Lung (tissue), 12 donors: ENCODE results near the gene PCDHGC3. TPM values are rescaled to one million over a fixed set of nuclear protein-coding genes. Genes with fewer than 3 reads are reported as not detected.
A peak's percentile ranks its signal among the peaks of the same experiment; 100 is the strongest.

Experiments
- ATAC-seq: fragments of 200-7000 bp; cut with Tn5 transposase; one replicate; pipeline ENCODE4 v1.9.1; 2020; ENCODE audit warnings: moderate number of reproducible peaks; ENCODE audit not compliant: insufficient read depth, low FRiP score
- DNase-seq, 3 donors: peaks; one replicate each; pipeline ENCODE4 v3.0.0-alpha.2; 2013 to 2017
- H3K27ac ChIP-seq, 2 donors: one replicate each; pipeline ENCODE4 v1.5.1; 2013; ENCODE audit warnings: mild to moderate bottlenecking in 2 of 2, moderate library complexity in 2 of 2, control low read depth in 1 of 2, inconsistent platforms in 1 of 2, low read depth in 1 of 2, low read length in 1 of 2
- H3K27me3 ChIP-seq, 3 donors: one replicate each; pipeline ENCODE4 v1.5.1; 2013; ENCODE audit warnings: low read length in 2 of 3; ENCODE audit not compliant: control insufficient read depth in 3 of 3, insufficient read depth in 3 of 3
- H3K36me3 ChIP-seq, 4 donors: one replicate each; pipeline ENCODE4 v1.5.1; 2013; ENCODE audit warnings: low read length in 4 of 4, mild to moderate bottlenecking in 1 of 4, moderate library complexity in 1 of 4; ENCODE audit not compliant: control insufficient read depth in 4 of 4, insufficient read depth in 4 of 4
- H3K4me1 ChIP-seq, 5 donors: one replicate each; pipeline ENCODE4 v1.5.1; 2013; ENCODE audit warnings: low read length in 5 of 5, mild to moderate bottlenecking in 2 of 5, moderate library complexity in 1 of 5; ENCODE audit not compliant: control insufficient read depth in 5 of 5, insufficient read depth in 5 of 5
- H3K4me3 ChIP-seq: one replicate; pipeline ENCODE4 v1.5.1; 2013; ENCODE audit warnings: mild to moderate bottlenecking, control low read depth, moderate library complexity
- H3K9ac ChIP-seq, 2 donors: one replicate each; pipeline ENCODE4 v1.5.1; 2013; ENCODE audit warnings: low read length in 2 of 2, control low read depth in 1 of 2; ENCODE audit not compliant: insufficient read depth in 1 of 2
- H3K9me3 ChIP-seq, 4 donors: one replicate each; pipeline ENCODE4 v1.5.1; 2013; ENCODE audit warnings: low read length in 3 of 4, mild to moderate bottlenecking in 1 of 4, moderate library complexity in 1 of 4; ENCODE audit not compliant: control insufficient read depth in 4 of 4, insufficient read depth in 3 of 4
- WGBS, 2 donors: extraction: QIAGEN DNeasy Blood & Tissue Kit; methylation state at CpG; one replicate each; pipeline ENCODE4 v1.1.7; 2013; 5-methylcytosine and 5-hydroxymethylcytosine counted together
- polyA plus RNA-seq, 2 donors: library from polyadenylated mRNA; stranded (reverse); fragments of 200-250 nt; gene quantifications; one replicate each; pipeline ENCODE4 v1.2.1, GENCODE V29; 2013
- total RNA-seq, 2 donors: library from RNA; depleted of rRNA in 1 of 2; stranded (reverse); fragments of >200 nt in 1 of 2; gene quantifications; one replicate each; pipeline ENCODE4 v1.2.1, GENCODE V29; 2014 to 2021
- TF ChIP-seq, protein P1 (sequence below): IDR thresholded peaks from 2 replicates; pipeline ENCODE4 v1.5.1; 2012; ENCODE audit warnings: mild to moderate bottlenecking; ENCODE audit errors: control extremely low read depth, extremely low read depth
- donor health status: control.
- donor health status: control.
- donor health status: Bipolar disorder and iron deficiency.
- donor health status: healthy.
- donor health status: DM: yes; HTN: yes; CAD: no.

PCDHGC3 gene
- total and polyA plus RNA-seq, 4 donors: 44.8 to 116 (median 68.7) TPM

DNA sequence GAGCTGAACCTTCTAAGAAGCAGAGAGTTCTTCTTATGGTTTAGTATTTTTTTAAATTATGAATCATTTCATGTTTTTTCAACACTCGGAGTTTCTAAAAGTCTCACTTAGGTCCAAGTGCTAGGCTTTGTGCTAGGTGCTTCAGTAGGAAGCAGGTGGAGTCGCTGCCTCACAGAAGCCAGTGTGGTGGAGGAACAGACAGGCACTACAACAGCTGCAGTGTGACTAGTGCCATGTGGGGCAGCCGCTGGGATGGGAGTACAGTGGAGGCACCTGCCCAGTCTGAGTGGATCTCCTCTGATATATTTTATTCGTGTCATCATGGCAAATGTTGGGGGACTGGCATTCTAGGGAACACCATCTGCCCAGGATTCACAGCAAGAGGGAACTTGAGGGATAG is 28.4 kb downstream of the PCDHGC3 start:
- Histone ChIP-seq H3K27ac (peak overlapping the region in 1 of 2 donors; percentile 24), H3K27me3 (no peaks in the 10 kb centered on the region), H3K9me3 (no peaks in the 10 kb centered on the region), H3K4me3 (no peak overlapping the region), H3K9ac (no peak overlapping the region), H3K4me1 (peaks cover 1 to 27% (median 11%) of the 10 kb centered on the region in 5 donors), H3K36me3 (peaks cover 0 to 21% (median 12%) of the 10 kb centered on the region in 4 donors)
- DNase-seq: no peak
- no peak for ATAC-seq
- TF ChIP-seq, protein P1, sequence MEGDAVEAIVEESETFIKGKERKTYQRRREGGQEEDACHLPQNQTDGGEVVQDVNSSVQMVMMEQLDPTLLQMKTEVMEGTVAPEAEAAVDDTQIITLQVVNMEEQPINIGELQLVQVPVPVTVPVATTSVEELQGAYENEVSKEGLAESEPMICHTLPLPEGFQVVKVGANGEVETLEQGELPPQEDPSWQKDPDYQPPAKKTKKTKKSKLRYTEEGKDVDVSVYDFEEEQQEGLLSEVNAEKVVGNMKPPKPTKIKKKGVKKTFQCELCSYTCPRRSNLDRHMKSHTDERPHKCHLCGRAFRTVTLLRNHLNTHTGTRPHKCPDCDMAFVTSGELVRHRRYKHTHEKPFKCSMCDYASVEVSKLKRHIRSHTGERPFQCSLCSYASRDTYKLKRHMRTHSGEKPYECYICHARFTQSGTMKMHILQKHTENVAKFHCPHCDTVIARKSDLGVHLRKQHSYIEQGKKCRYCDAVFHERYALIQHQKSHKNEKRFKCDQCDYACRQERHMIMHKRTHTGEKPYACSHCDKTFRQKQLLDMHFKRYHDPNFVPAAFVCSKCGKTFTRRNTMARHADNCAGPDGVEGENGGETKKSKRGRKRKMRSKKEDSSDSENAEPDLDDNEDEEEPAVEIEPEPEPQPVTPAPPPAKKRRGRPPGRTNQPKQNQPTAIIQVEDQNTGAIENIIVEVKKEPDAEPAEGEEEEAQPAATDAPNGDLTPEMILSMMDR: no peak
- 93 to 95% methylated on average over 4 of the region's 4 CpGs for WGBS, 2 donors

DNA sequence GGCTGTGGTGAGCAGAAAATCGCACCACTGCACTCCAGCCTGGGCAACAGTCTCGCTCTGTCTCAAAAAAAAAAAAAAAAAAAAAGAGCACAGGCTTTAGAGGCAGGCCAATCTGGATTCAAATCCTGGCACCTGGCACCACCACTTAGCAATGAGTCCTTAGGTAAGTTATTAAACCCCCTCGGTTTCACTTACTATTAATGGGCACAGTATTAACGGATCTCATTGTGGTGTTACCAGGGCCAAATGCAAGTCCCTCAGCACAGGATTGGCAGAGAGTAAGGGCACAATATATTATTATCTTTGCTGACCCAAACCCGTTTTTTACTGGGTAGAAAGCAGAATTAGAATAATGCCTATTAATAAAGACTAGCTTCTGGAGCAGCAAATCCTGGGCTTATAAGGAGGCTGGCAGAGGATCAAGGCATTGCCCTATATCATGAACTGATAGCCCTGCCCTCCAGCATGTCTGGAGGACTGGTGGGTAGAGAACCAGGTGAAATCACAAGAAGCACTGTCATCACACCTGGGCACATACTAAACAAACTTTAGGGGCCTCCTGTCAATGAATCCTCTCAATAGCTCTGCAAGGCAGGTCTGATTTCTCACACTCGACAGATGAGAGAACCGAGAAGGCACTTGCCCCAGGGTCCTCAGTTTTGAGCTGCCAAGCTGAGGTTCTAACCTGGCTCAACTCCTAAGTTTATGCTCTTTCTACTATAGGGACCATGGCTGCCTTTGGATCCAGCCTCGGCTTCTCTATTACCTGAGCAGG is 30.8 kb downstream of the PCDHGC3 start:
- no peak overlapping the region for H3K9ac ChIP-seq

GRCh38 chr5:141507387-141508091 is 31.8 kb downstream of the PCDHGC3 start:
- Histone ChIP-seq H3K27me3 (no peaks in the 10 kb centered on the region), H3K4me1 (peaks cover 3 to 40% (median 13%) of the 10 kb centered on the region in 5 donors), H3K36me3 (peaks cover 0 to 41% (median 24%) of the 10 kb centered on the region in 4 donors), H3K9me3 (no peaks in the 10 kb centered on the region), H3K4me3 (no peak overlapping the region), H3K27ac (peak overlapping the region; percentile 75 to 88), H3K9ac (peak overlapping the region in 1 of 2 donors; percentile 24)
- DNase-seq (peak; percentile 75 to 90 (median 84)), ATAC-seq (peak; percentile 22)
- TF ChIP-seq, protein P1: no peak
- 65 to 68% methylated on average over 11 of the region's 11 CpGs for WGBS, 2 donors

More for the DNA sequence above, 30.8 kb downstream of the PCDHGC3 start:
- H3K4me3 ChIP-seq: no peak overlapping the region
- H3K36me3 ChIP-seq: peaks cover 0 to 34% (median 21%) of the 10 kb centered on the region in 4 donors
- DNase-seq: no peak
- no peaks in the 10 kb centered on the region for H3K9me3 ChIP-seq
- WGBS, 2 donors: 89 to 95% methylated on average over 8 of the region's 8 CpGs
- no peak for ATAC-seq
- no peaks in the 10 kb centered on the region for H3K27me3 ChIP-seq
- TF ChIP-seq, protein P1: no peak
- peak overlapping the region in 1 of 2 donors; percentile 50 for H3K27ac ChIP-seq
- H3K4me1 ChIP-seq: peaks cover 3 to 36% (median 11%) of the 10 kb centered on the region in 5 donors
